H1 (cell line): ENCODE measurements around the gene PRAME. TPM values are rescaled to one million over a fixed set of nuclear protein-coding genes. Genes with fewer than 3 reads are reported as not detected.

Source experiments
- RAD21 ChIP-seq, 2 experiments: IDR thresholded peaks in 1 of 2; conservative IDR thresholded peaks in 1 of 2; 2 replicates each; pipeline ENCODE4 v1.6.1; 2011; ENCODE audit warnings: low read depth in 2 of 2, low read length in 2 of 2, improper control_type of control experiment in 1 of 2, inconsistent platforms in 1 of 2, mild to moderate bottlenecking in 1 of 2, moderate library complexity in 1 of 2
- RXRA ChIP-seq: IDR thresholded peaks from 2 replicates; pipeline ENCODE4 v1.6.1; 2011; ENCODE audit warnings: low read depth, mild to moderate bottlenecking, low read length, moderate library complexity; ENCODE audit not compliant: insufficient read depth
- polyA plus RNA-seq, 7 experiments: library from polyadenylated mRNA; depleted of rRNA in 3 of 7; stranded (reverse) in 5 of 7; unstranded in 2 of 7; fragments of >200 nt in 5 of 7; fragments of 200-250 nt in 2 of 7; gene quantifications; 1 replicate in 5 of 7; 2 replicates in 1 of 7; 4 replicates in 1 of 7; pipeline versions ENCODE4 v1.2.1 to v1.2.3, GENCODE V29; 2011 to 2013; ENCODE audit warnings: missing spikeins in 2 of 7, mixed read lengths in 2 of 7
- total RNA-seq: library from RNA; stranded (reverse); fragmentation: NEBNext Ultra II Directional; extraction: Animal tissue kit (Norgen Biotek cat#: 25700); gene quantifications from 2 replicates; pipeline ENCODE4 v1.2.1, GENCODE V29; 2021

PRAME gene
- total and polyA plus RNA-seq, 2 of the 8 experiments (the other 6 are each of a cell fraction or from before 2014, with no cell fraction given), result 0.15 to 1.1 TPM

DNA sequence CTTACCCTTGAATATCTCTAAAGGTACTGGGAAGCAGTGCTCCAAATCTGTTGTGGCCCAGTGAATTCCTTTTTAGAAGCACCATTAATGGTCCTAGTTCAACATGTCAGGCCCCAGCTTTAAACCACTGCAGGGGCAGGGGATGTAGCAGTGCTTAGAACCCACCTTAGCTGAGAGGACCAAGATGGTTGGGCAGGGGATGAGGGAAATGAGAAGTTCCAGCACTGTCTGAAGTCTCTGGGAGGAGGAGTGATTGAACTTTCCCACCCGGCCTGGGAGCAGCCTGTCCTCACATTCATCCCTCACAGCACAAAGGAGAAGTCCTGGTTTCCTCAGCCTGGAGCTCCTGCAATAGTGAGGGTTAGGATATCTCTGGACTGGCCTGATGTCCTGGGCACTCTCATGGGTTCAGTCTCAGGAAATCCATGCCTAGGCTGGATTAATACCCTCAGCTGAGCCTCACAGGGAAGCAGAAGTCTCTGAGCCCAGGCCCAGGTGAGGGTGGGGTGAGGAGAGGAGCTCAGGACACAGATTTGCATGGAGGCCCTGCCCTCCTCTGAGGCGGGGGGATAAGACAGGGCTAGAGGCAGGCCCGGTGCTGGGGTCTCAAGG is 28.6 kb upstream of the PRAME start (continued):
- TF ChIP-seq RXRA, result no peak
- TF ChIP-seq RAD21 (IDR thresholded peaks at IDR 0.05 in 1 of 2, conservative IDR thresholded peaks at IDR 0.05 in 1 of 2; ENCODE audit: low read depth in 2 of 2, low read length in 2 of 2), result no peak
